MCF 10A (cell line): ENCODE data around the gene TMUB2. TPM values are rescaled to one million over a fixed set of nuclear protein-coding genes. Genes with fewer than 3 reads are reported as not detected.

ENCODE experiments used
- BruUV-seq: library from RNA; stranded (reverse); fragments of 400-500 nt; replicated peaks from 2 replicates; lab custom pipeline; 2021; lab: Mats Ljungman, UMichigan
- CTCF ChIA-PET: fragments of 300-600 bp; sonication (Branson Sonifier 250); formaldehyde crosslinking; extraction: SDS; loops from one replicate; lab custom pipeline; 2021; ENCODE audit warnings: antibody characterized with exemption, inconsistent platforms; lab: Yijun Ruan, JAX
- POLR2A ChIA-PET: fragments of 300-600, 350-650 bp; sonication (Branson Sonifier 250); formaldehyde crosslinking; extraction: SDS; loops from one replicate; lab custom pipeline; 2020; ENCODE audit warnings: antibody characterized with exemption, inconsistent platforms; lab: Yijun Ruan, JAX
- DNase-seq: peaks from one replicate; pipeline ENCODE4 v3.0.0-alpha.2; 2018; ENCODE audit not compliant: unreplicated experiment
- H3K27ac Mint-ChIP-seq: one replicate; pipeline ENCODE4 v1.8.0; 2022; ENCODE audit warnings: mild to moderate bottlenecking, low read depth, mixed read lengths; ENCODE audit not compliant: unreplicated experiment
- H3K27me3 Mint-ChIP-seq: one replicate; pipeline ENCODE4 v1.8.0; 2022; ENCODE audit warnings: mixed read lengths; ENCODE audit not compliant: insufficient read depth, unreplicated experiment
- H3K36me3 Mint-ChIP-seq: one replicate; pipeline ENCODE4 v1.8.0; 2022; ENCODE audit warnings: mild to moderate bottlenecking, moderate library complexity, mixed read lengths; ENCODE audit not compliant: insufficient read depth, unreplicated experiment
- H3K4me1 Mint-ChIP-seq: one replicate; pipeline ENCODE4 v1.8.0; 2022; ENCODE audit warnings: mixed read lengths; ENCODE audit not compliant: insufficient read depth, unreplicated experiment
- H3K4me3 Mint-ChIP-seq: one replicate; pipeline ENCODE4 v1.8.0; 2022; ENCODE audit warnings: mild to moderate bottlenecking, moderate library complexity, mixed read lengths; ENCODE audit not compliant: unreplicated experiment
- H3K9me3 Mint-ChIP-seq: one replicate; pipeline ENCODE4 v1.8.0; 2022; ENCODE audit warnings: mixed read lengths; ENCODE audit not compliant: unreplicated experiment
- intact Hi-C: fragments of 100-400 bp; cut with micrococcal nuclease; formaldehyde crosslinking; loops from 2 replicates; pipeline ENCODE4 v1.14.1; 2022
- total RNA-seq: library from RNA; stranded (reverse); gene quantifications from 2 replicates; pipeline ENCODE4 v1.2.3, GENCODE V29; 2022
- TF ChIP-seq, protein P1 (sequence below): fragments of 200-600 bp; IDR thresholded peaks from one replicate; pipeline ENCODE4 v1.8.0; 2022; ENCODE audit warnings: antibody characterized with exemption, mild to moderate bottlenecking; ENCODE audit not compliant: unreplicated experiment

TMUB2 gene
- total RNA-seq, 1 experiment from 2014 or later: 26.5 TPM

DNA sequence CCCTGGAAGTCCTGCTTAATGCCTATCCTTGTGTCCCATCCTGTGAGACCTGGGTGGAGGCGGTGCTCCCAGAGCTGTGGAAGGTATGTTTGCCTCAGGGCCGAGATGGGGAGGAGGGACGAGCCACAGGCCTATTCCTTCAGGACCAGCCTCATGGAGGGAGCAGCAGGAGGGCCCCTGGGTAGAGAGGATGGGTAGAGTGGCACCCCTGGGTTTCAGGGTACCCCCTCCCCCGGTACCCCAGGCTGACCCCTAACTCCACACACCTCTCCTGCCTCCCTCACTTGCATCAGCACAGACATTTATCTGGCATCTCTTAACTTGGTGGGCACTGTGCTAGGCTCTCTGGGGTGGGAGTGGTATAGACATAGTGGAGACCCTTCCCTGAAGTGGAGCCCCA, 9.1 kb upstream of the TMUB2 start:
- CTCF ChIA-PET: interaction anchor here (0.7 to 1.8 kb wide), 2 partner anchors 9 kb away, joined by 4 read pairs; partner anchors contain the start of gene TMUB2
- POLR2A ChIA-PET: no interaction called here
- TF ChIP-seq, protein P1, sequence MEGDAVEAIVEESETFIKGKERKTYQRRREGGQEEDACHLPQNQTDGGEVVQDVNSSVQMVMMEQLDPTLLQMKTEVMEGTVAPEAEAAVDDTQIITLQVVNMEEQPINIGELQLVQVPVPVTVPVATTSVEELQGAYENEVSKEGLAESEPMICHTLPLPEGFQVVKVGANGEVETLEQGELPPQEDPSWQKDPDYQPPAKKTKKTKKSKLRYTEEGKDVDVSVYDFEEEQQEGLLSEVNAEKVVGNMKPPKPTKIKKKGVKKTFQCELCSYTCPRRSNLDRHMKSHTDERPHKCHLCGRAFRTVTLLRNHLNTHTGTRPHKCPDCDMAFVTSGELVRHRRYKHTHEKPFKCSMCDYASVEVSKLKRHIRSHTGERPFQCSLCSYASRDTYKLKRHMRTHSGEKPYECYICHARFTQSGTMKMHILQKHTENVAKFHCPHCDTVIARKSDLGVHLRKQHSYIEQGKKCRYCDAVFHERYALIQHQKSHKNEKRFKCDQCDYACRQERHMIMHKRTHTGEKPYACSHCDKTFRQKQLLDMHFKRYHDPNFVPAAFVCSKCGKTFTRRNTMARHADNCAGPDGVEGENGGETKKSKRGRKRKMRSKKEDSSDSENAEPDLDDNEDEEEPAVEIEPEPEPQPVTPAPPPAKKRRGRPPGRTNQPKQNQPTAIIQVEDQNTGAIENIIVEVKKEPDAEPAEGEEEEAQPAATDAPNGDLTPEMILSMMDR: no peak
- intact Hi-C loops: no loop called here
- Mint-ChIP-seq H3K9me3 (no peaks in the 10 kb centered on the region), H3K4me3 (no peak overlapping the region), H3K27me3 (no peaks in the 10 kb centered on the region), H3K36me3 (peaks cover 21% of the 10 kb centered on the region), H3K4me1 (no peaks in the 10 kb centered on the region), H3K27ac (no peak overlapping the region)
- BruUV-seq: no TSS peak
- DNase-seq: no peak

DNA sequence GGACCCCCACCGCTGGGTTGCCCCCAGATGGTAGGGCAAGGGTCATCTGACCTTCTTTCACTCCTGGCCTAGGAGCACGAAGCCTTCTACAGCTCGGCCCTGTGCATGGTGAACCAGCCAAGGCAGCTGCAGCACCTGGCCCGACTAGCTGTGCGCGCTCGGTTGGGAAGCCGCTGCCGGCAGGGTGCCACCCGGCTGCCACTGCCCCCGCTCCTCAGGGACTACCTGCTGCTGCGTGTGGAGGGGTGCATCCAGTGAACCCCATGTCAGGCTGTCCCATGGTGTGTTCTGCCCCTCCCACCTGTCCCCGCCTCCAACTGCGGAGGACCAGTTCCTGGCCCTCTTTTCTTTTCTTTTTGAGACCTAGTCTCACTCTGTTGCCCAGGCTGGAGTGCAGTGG, 8.6 kb upstream of the TMUB2 start:
- H3K4me3 Mint-ChIP-seq: no peak overlapping the region
- H3K36me3 Mint-ChIP-seq: peaks cover 21% of the 10 kb centered on the region
- TF ChIP-seq, protein P1: no peak
- H3K9me3 Mint-ChIP-seq: no peaks in the 10 kb centered on the region
- BruUV-seq: no TSS peak
- no peak overlapping the region for H3K27ac Mint-ChIP-seq
- ChIA-PET CTCF (interaction anchor here (0.7 to 1.8 kb wide), 2 partner anchors 8 to 10 kb away, joined by 4 read pairs; partner anchors contain the start of gene TMUB2), POLR2A (no interaction called here)
- no peaks in the 10 kb centered on the region for H3K27me3 Mint-ChIP-seq
- H3K4me1 Mint-ChIP-seq: no peaks in the 10 kb centered on the region
- intact Hi-C loops: no loop called here
- no peak for DNase-seq

DNA sequence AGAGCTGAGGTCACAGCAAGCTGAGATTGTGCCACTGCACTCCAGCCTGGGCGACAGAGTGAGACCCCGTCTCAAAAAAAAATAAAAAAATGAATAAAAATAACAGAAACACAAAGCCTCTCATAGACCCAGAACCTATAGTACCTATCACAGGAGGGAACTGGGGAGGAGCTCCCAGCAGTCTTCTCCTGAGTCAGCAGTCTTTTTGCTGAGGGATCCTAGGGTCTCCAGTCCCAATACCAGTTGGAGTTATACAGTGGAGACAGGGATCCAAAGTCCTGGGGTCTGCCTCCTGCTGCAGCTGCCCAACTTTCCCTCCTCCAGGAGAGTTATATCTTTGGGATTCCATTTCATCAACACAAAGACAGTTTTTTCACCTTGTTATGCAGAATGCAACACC, 3.7 kb upstream of the TMUB2 start:
- H3K27ac Mint-ChIP-seq: no peak overlapping the region
- peaks cover 24% of the 10 kb centered on the region for H3K36me3 Mint-ChIP-seq
- H3K4me3 Mint-ChIP-seq: no peak overlapping the region

DNA sequence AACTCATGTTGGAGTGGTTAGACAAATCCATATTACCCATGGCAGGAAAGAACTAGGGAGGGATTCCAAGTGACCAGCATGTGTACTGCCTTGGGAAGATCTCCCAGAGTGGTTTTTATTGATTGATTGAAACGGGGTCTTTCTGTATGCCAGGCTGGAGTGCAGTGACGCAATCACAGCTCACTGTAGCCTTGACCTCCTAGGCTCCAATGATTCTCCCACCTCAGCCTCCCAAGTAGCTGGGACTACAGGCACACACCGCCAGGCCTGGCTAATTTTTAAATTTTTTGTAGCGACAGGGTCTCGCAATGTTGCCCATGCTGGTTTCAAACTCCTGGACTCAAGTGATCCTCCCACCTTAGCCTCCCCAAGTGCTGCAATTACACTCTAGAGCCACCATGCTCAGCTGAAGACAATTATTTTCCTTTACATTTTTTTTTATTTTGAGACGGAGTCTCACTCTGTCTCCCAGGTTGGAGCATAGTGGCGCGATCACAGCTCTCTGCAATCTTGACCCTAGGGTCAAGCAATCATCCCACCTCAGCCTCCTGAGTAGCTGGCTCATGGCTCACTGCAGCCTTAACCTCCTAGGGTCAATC, 2.5 kb upstream of the TMUB2 start:
- no peak overlapping the region for H3K4me3 Mint-ChIP-seq

More for the DNA sequence above, 3.7 kb upstream of the TMUB2 start:
- CTCF ChIA-PET: interaction anchor here (0.6 to 2.0 kb wide), 4 partner anchors 15 to 240 kb away, joined by 3 to 12 read pairs (median 3); no protein-coding TSS in a partner anchor
- Mint-ChIP-seq H3K9me3 (no peaks in the 10 kb centered on the region), H3K27me3 (no peaks in the 10 kb centered on the region), H3K4me1 (peaks cover 9% of the 10 kb centered on the region)
- POLR2A ChIA-PET: no interaction called here
- TF ChIP-seq, protein P1: no peak
- intact Hi-C loops: no loop called here
- no TSS peak for BruUV-seq
- DNase-seq: no peak

More for the DNA sequence above, 2.5 kb upstream of the TMUB2 start:
- H3K9me3 Mint-ChIP-seq: no peaks in the 10 kb centered on the region
- TF ChIP-seq, protein P1: no peak
- no TSS peak for BruUV-seq
- no peak overlapping the region for H3K27ac Mint-ChIP-seq
- peaks cover 11% of the 10 kb centered on the region for H3K4me1 Mint-ChIP-seq
- DNase-seq: no peak
- POLR2A ChIA-PET: interaction anchor here (0.6 to 3.1 kb wide), 7 partner anchors 11 to 150 kb away, joined by 3 to 30 read pairs (median 5); partner anchors contain the start of gene HDAC5
- CTCF ChIA-PET: interaction anchor here (0.6 to 2.8 kb wide), 7 partner anchors 16 to 690 kb away, joined by 3 to 17 read pairs (median 4); no protein-coding TSS in a partner anchor
- peaks cover 30% of the 10 kb centered on the region for H3K36me3 Mint-ChIP-seq
- H3K27me3 Mint-ChIP-seq: no peaks in the 10 kb centered on the region
- intact Hi-C loops: no loop called here
